ENCODE results near the gene MAFG. TPM values are rescaled to one million over a fixed set of nuclear protein-coding genes. Genes with fewer than 3 reads are reported as not detected.

The MAFG gene
- total and polyA plus RNA-seq, 9 of the 15 experiments (the other 6 are each of a cell fraction or from before 2014, with no cell fraction given): 1.1 to 58.1 (median 24.9) TPM

GRCh38 chr17:81871387-81872230 is 55.9 kb downstream of the MAFG start (continued):
- TF ChIP-seq ARID3B (CRISPR knock-in tag; IDR thresholded peaks at IDR 0.05; ENCODE audit: borderline replicate concordance): no peak
- peak; percentile 92 for TF ChIP-seq ARID4B (CRISPR knock-in tag; IDR thresholded peaks at IDR 0.05)
- peak; percentile 90 for TF ChIP-seq RBFOX2 (IDR thresholded peaks at IDR 0.05; ENCODE audit: low read depth, low read length)
- no peak for TF ChIP-seq SMARCC2 (IDR thresholded peaks at IDR 0.05; ENCODE audit: low read depth)
- no peak for TF ChIP-seq ZNF830 (CRISPR knock-in tag; IDR thresholded peaks at IDR 0.05)
- TF ChIP-seq RFX1 (IDR thresholded peaks at IDR 0.05): no peak
- no peak for TF ChIP-seq FOXO4 (CRISPR knock-in tag; IDR thresholded peaks at IDR 0.05)
- TF ChIP-seq ERF (CRISPR knock-in tag; IDR thresholded peaks at IDR 0.05): peak; percentile 87
- TF ChIP-seq NRF1 (conservative IDR thresholded peaks at IDR 0.05 in 1 of 2, IDR thresholded peaks at IDR 0.05 in 1 of 2): peak; percentile 95 to 96
- peak; percentile 100 for TF ChIP-seq GATAD2B (IDR thresholded peaks at IDR 0.05; ENCODE audit: borderline replicate concordance)
- peak; percentile 88 to 97 (median 95) for TF ChIP-seq YY1 (IDR thresholded peaks at IDR 0.05; ENCODE audit: borderline replicate concordance in 1 of 3, control insufficient read depth in 1 of 3, extremely low read depth in 1 of 3, insufficient read depth in 3 of 3, insufficient read length in 1 of 3, insufficient replicate concordance in 2 of 3, low read depth in 1 of 3, low read length in 2 of 3)
- TF ChIP-seq MECOM (CRISPR knock-in tag; IDR thresholded peaks at IDR 0.05): no peak
- no peak for TF ChIP-seq HINFP (tag; conservative IDR thresholded peaks at IDR 0.05; ENCODE audit: low read depth)
- TF ChIP-seq ETV5 (CRISPR knock-in tag; IDR thresholded peaks at IDR 0.05; ENCODE audit: low read depth): peak; percentile 99
- TF ChIP-seq RUNX1 (IDR thresholded peaks at IDR 0.05; ENCODE audit: low read depth): no peak
- TF ChIP-seq SMAD4 (CRISPR knock-in tag; conservative IDR thresholded peaks at IDR 0.05): peak; percentile 82; the same call in 1 of the 2 replicates
- peak; percentile 75 for TF ChIP-seq TBP (optimal IDR thresholded peaks at IDR 0.05; ENCODE audit: low read depth, low read length)
- TF ChIP-seq RAD51 (IDR thresholded peaks at IDR 0.05; ENCODE audit: borderline replicate concordance, low read depth): peak; percentile 51; the same call in 1 of the 2 replicates
